ENCODE measurements around the gene PHETA2.
A peak's percentile ranks its signal among the peaks of the same experiment; 100 is the strongest.

DNA sequence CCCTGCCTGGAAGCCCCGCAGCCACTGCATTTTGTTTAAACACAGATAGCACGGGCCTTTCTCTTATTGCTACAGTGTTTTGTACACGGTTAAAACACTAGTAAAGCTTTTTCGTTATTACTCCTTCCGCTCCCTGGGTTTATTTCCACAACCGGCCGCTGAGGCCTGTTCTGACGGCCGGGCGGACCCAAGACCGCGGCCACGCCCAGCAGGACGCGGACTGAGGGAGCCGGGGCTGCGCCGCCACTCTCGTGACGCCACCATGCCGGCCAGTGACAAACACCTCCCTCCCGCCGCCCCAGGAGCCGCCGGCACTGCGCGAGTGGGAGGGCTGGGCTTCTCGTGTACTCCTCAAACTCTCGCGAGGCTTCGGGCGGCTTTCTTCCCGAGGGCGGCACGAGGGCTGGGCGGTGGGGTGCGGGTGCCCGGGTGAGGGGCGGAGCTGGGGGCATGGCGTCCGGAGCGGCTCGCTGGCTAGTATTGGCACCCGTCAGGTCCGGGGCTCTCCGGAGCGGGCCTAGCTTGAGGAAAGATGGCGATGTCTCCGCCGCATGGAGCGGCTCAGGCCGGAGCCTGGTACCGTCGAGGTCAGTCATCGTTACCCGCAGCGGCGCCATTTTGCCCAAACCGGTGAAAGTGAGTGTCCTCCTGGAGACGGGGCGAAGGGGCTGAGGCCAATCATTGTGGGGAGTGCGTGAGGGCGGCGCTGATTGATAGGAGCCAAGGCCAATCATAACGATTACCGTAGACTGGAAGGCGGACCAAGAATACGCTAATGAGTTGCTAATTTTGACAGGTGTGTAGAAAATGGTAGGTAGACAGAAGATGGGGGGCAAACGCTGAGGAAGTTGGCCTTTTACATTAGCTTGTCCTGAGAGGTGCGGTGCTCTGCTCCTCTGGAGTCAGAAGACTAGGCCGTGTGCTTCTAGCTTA, 5.5 kb downstream of the PHETA2 start, which contains the start of gene SMDT1:
- TF ChIP-seq POLR2A (IDR thresholded peaks at IDR 0.05; ENCODE audit: insufficient read depth in 1 of 2, low read depth in 2 of 2, low read length in 2 of 2) = peak; percentile 77 to 86
- TF ChIP-seq ZIK1 (CRISPR knock-in tag; IDR thresholded peaks at IDR 0.05; ENCODE audit: borderline replicate concordance, low read depth) = no peak; the same call in 1 of the 2 replicates
- peak; percentile 81 for TF ChIP-seq CREB1 (IDR thresholded peaks at IDR 0.05)
- peak; percentile 72; the same call in 1 of the 2 replicates for TF ChIP-seq CREB1 (CRISPR knock-in tag; IDR thresholded peaks at IDR 0.05)
- TF ChIP-seq, protein P1, sequence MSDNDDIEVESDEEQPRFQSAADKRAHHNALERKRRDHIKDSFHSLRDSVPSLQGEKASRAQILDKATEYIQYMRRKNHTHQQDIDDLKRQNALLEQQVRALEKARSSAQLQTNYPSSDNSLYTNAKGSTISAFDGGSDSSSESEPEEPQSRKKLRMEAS (IDR thresholded peaks at IDR 0.05) = peak; percentile 92
- TF ChIP-seq ZFP41 (CRISPR knock-in tag; IDR thresholded peaks at IDR 0.05; ENCODE audit: borderline replicate concordance) = no peak
- TF ChIP-seq RFX1 (IDR thresholded peaks at IDR 0.05) = peak; percentile 5; the same call in 1 of the 2 replicates
- no peak for TF ChIP-seq TRIM24 (CRISPR knock-in tag; IDR thresholded peaks at IDR 0.05)
- no peak for TF ChIP-seq ZNF616 (CRISPR knock-in tag; IDR thresholded peaks at IDR 0.05; ENCODE audit: low read depth)
- TF ChIP-seq ZNF567 (CRISPR knock-in tag; IDR thresholded peaks at IDR 0.05; ENCODE audit: borderline replicate concordance) = no peak
- TF ChIP-seq, protein P2, sequence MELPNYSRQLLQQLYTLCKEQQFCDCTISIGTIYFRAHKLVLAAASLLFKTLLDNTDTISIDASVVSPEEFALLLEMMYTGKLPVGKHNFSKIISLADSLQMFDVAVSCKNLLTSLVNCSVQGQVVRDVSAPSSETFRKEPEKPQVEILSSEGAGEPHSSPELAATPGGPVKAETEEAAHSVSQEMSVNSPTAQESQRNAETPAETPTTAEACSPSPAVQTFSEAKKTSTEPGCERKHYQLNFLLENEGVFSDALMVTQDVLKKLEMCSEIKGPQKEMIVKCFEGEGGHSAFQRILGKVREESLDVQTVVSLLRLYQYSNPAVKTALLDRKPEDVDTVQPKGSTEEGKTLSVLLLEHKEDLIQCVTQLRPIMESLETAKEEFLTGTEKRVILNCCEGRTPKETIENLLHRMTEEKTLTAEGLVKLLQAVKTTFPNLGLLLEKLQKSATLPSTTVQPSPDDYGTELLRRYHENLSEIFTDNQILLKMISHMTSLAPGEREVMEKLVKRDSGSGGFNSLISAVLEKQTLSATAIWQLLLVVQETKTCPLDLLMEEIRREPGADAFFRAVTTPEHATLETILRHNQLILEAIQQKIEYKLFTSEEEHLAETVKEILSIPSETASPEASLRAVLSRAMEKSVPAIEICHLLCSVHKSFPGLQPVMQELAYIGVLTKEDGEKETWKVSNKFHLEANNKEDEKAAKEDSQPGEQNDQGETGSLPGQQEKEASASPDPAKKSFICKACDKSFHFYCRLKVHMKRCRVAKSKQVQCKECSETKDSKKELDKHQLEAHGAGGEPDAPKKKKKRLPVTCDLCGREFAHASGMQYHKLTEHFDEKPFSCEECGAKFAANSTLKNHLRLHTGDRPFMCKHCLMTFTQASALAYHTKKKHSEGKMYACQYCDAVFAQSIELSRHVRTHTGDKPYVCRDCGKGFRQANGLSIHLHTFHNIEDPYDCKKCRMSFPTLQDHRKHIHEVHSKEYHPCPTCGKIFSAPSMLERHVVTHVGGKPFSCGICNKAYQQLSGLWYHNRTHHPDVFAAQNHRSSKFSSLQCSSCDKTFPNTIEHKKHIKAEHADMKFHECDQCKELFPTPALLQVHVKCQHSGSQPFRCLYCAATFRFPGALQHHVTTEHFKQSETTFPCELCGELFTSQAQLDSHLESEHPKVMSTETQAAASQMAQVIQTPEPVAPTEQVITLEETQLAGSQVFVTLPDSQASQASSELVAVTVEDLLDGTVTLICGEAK (IDR thresholded peaks at IDR 0.05) = no peak
- TF ChIP-seq, protein P2 (CRISPR knock-in tag; IDR thresholded peaks at IDR 0.05) = 0 out of 2 replicates have a peak, but pooled peaks have one; percentile 46
- TF ChIP-seq, protein P3, sequence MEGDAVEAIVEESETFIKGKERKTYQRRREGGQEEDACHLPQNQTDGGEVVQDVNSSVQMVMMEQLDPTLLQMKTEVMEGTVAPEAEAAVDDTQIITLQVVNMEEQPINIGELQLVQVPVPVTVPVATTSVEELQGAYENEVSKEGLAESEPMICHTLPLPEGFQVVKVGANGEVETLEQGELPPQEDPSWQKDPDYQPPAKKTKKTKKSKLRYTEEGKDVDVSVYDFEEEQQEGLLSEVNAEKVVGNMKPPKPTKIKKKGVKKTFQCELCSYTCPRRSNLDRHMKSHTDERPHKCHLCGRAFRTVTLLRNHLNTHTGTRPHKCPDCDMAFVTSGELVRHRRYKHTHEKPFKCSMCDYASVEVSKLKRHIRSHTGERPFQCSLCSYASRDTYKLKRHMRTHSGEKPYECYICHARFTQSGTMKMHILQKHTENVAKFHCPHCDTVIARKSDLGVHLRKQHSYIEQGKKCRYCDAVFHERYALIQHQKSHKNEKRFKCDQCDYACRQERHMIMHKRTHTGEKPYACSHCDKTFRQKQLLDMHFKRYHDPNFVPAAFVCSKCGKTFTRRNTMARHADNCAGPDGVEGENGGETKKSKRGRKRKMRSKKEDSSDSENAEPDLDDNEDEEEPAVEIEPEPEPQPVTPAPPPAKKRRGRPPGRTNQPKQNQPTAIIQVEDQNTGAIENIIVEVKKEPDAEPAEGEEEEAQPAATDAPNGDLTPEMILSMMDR (CRISPR knock-in tag; IDR thresholded peaks at IDR 0.05) = no peak; the same call in 1 of the 2 replicates
- no peak for TF ChIP-seq HCFC1 (IDR thresholded peaks at IDR 0.05; ENCODE audit: low read depth, low read length)
- TF ChIP-seq, protein P4, sequence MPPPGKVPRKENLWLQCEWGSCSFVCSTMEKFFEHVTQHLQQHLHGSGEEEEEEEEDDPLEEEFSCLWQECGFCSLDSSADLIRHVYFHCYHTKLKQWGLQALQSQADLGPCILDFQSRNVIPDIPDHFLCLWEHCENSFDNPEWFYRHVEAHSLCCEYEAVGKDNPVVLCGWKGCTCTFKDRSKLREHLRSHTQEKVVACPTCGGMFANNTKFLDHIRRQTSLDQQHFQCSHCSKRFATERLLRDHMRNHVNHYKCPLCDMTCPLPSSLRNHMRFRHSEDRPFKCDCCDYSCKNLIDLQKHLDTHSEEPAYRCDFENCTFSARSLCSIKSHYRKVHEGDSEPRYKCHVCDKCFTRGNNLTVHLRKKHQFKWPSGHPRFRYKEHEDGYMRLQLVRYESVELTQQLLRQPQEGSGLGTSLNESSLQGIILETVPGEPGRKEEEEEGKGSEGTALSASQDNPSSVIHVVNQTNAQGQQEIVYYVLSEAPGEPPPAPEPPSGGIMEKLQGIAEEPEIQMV (CRISPR knock-in tag; IDR thresholded peaks at IDR 0.05; ENCODE audit: low read depth) = peak; percentile 56; the same call in 1 of the 2 replicates
- TF ChIP-seq NFYB (CRISPR knock-in tag; IDR thresholded peaks at IDR 0.05) = peak; percentile 95
